ENCODE data around the gene TXNDC5. TPM values are rescaled to one million over a fixed set of nuclear protein-coding genes. Genes with fewer than 3 reads are reported as not detected.

The TXNDC5 gene
- total RNA-seq, 1 donor from 2014 or later: 48.2 TPM

- no peak for TF ChIP-seq CTCF (IDR thresholded peaks at IDR 0.05; ENCODE audit: borderline replicate concordance)
- Histone ChIP-seq H3K27ac (replicated peaks) (no peak overlapping the region), H3K36me3 (no peaks in the 10 kb centered on the region), H3K27me3 (ENCODE audit: low read depth) (peaks cover 19% of the 10 kb centered on the region), H3K9me3 (replicated peaks) (peaks cover under 1% of the 10 kb centered on the region), H3K4me3 (no peak overlapping the region), H3K4me1 (no peaks in the 10 kb centered on the region)
- DNase-seq: no peak
- intact Hi-C loops (cut with micrococcal nuclease): no loop called here
Measured at GRCh38 chr6:7836371-7837026, 74.1 kb downstream of the TXNDC5 start.

- H3K4me1 ChIP-seq: no peaks in the 10 kb centered on the region
Measured at GRCh38 chr6:7833751-7834070, 76.9 kb downstream of the TXNDC5 start.

GRCh38 chr6:7832904-7833750 is 77.5 kb downstream of the TXNDC5 start:
- no peaks in the 10 kb centered on the region for H3K36me3 ChIP-seq
- peaks cover 32% of the 10 kb centered on the region for H3K27me3 ChIP-seq (ENCODE audit: low read depth)
- H3K4me1 ChIP-seq: peaks cover under 1% of the 10 kb centered on the region
- DNase-seq: no peak
- no peak overlapping the region for H3K27ac ChIP-seq (replicated peaks)
- intact Hi-C loops (cut with micrococcal nuclease): no loop called here
- H3K4me3 ChIP-seq: no peak overlapping the region
- no peaks in the 10 kb centered on the region for H3K9me3 ChIP-seq (replicated peaks)
- TF ChIP-seq CTCF (IDR thresholded peaks at IDR 0.05; ENCODE audit: borderline replicate concordance): no peak

More at GRCh38 chr6:7833751-7834070, 76.9 kb downstream of the TXNDC5 start:
- no peak overlapping the region for H3K4me3 ChIP-seq
- DNase-seq: no peak
- H3K9me3 ChIP-seq (replicated peaks): no peaks in the 10 kb centered on the region
- TF ChIP-seq CTCF (IDR thresholded peaks at IDR 0.05; ENCODE audit: borderline replicate concordance): no peak
- peaks cover 32% of the 10 kb centered on the region for H3K27me3 ChIP-seq (ENCODE audit: low read depth)
- no peak overlapping the region for H3K27ac ChIP-seq (replicated peaks)
- H3K36me3 ChIP-seq: no peaks in the 10 kb centered on the region
- intact Hi-C loops (cut with micrococcal nuclease): no loop called here

Other genes starting within 250 kb of the TXNDC5 start
- 5.2 TPM for gene BMP6, start 184.7 kb downstream of the TXNDC5 start, total RNA-seq
- 8.5 TPM for gene BLOC1S5, start 153.6 kb upstream of the TXNDC5 start, total RNA-seq
- gene EEF1E1, start 191.8 kb upstream of the TXNDC5 start, total RNA-seq: 15.5 TPM

Data from left ventricle myocardium inferior (tissue), 1 donor.